HL-60 (cell line): ENCODE results near the gene PFDN2.

Experiments used
- GABPA ChIP-seq: IDR thresholded peaks from 2 replicates; pipeline ENCODE4 v1.6.1; 2012; ENCODE audit warnings: low read depth
- POLR2AphosphoS5 ChIP-seq: IDR thresholded peaks from 2 replicates; pipeline ENCODE4 v1.6.1; 2012; ENCODE audit warnings: low read depth
- TF ChIP-seq, protein P1 (sequence below): IDR thresholded peaks from one replicate; pipeline ENCODE4 v1.5.1; 2011; ENCODE audit warnings: low read length, control low read depth, inconsistent platforms; ENCODE audit not compliant: insufficient read depth
- TF ChIP-seq, protein P2 (sequence below): IDR thresholded peaks from 2 replicates; pipeline ENCODE4 v1.6.1; 2012; ENCODE audit warnings: low read depth; ENCODE audit not compliant: insufficient replicate concordance

DNA sequence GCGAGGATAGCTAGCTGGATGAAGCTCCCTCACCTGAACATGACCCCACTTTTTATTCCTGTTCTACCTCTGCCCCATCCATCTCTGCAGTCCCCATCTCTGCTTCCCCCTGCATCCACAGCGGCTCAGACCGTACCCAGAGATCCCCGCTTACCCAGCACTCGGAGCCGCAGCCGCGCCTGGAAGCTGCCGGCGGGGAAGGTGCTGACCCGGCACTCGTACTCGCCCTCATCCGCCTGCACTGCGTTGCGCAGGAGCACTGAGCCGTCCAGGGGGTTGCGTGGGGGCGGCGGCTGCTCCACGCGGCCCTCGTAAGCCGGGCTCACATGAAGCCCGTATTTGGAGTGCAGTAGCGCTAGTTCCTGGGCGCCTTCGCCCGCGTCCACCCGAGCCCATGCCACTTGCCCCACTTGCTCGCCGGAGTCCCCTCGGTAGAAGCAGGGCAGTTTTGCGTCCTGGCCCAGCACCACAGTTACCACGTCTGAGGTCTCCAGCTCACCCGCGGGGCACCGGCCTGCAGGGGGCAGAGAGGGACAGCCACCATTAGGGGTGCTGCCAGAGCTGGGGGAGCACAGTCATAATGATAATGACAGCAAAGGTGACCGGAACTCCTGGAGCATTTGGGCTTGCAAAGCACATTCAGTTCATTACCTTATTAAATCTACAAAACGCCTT is 38.3 kb downstream of the PFDN2 start:
- TF ChIP-seq, protein P1, sequence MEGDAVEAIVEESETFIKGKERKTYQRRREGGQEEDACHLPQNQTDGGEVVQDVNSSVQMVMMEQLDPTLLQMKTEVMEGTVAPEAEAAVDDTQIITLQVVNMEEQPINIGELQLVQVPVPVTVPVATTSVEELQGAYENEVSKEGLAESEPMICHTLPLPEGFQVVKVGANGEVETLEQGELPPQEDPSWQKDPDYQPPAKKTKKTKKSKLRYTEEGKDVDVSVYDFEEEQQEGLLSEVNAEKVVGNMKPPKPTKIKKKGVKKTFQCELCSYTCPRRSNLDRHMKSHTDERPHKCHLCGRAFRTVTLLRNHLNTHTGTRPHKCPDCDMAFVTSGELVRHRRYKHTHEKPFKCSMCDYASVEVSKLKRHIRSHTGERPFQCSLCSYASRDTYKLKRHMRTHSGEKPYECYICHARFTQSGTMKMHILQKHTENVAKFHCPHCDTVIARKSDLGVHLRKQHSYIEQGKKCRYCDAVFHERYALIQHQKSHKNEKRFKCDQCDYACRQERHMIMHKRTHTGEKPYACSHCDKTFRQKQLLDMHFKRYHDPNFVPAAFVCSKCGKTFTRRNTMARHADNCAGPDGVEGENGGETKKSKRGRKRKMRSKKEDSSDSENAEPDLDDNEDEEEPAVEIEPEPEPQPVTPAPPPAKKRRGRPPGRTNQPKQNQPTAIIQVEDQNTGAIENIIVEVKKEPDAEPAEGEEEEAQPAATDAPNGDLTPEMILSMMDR = no peak
- no peak for TF ChIP-seq POLR2AphosphoS5
- no peak for TF ChIP-seq GABPA
- TF ChIP-seq, protein P2, sequence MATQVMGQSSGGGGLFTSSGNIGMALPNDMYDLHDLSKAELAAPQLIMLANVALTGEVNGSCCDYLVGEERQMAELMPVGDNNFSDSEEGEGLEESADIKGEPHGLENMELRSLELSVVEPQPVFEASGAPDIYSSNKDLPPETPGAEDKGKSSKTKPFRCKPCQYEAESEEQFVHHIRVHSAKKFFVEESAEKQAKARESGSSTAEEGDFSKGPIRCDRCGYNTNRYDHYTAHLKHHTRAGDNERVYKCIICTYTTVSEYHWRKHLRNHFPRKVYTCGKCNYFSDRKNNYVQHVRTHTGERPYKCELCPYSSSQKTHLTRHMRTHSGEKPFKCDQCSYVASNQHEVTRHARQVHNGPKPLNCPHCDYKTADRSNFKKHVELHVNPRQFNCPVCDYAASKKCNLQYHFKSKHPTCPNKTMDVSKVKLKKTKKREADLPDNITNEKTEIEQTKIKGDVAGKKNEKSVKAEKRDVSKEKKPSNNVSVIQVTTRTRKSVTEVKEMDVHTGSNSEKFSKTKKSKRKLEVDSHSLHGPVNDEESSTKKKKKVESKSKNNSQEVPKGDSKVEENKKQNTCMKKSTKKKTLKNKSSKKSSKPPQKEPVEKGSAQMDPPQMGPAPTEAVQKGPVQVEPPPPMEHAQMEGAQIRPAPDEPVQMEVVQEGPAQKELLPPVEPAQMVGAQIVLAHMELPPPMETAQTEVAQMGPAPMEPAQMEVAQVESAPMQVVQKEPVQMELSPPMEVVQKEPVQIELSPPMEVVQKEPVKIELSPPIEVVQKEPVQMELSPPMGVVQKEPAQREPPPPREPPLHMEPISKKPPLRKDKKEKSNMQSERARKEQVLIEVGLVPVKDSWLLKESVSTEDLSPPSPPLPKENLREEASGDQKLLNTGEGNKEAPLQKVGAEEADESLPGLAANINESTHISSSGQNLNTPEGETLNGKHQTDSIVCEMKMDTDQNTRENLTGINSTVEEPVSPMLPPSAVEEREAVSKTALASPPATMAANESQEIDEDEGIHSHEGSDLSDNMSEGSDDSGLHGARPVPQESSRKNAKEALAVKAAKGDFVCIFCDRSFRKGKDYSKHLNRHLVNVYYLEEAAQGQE = no peak
